Right atrium auricular region (tissue), 2 donors: ENCODE data around the gene RNF123. TPM values are rescaled to one million over a fixed set of nuclear protein-coding genes. Genes with fewer than 3 reads are reported as not detected.

ENCODE experiments used
- DNase-seq: peaks from one replicate; pipeline ENCODE4 v3.0.0-alpha.2; 2019; ENCODE audit warnings: low spot score
- H3K27ac ChIP-seq, 2 donors: fragments of 200-600 bp; sonication (generic); 1 replicate in 1 of 2; 2 replicates in 1 of 2; pipeline ENCODE4 v1.5.1; 2016 to 2019
- H3K27me3 ChIP-seq, 2 donors: fragments of 200-600 bp; sonication (generic); one replicate each; pipeline versions ENCODE4 v1.5.1 to v1.6.0; 2017 to 2019
- H3K36me3 ChIP-seq: fragments of 200-600 bp; sonication (generic); one replicate; pipeline ENCODE4 v1.5.1; 2016
- H3K4me1 ChIP-seq, 2 donors: fragments of 200-600 bp; sonication (generic); one replicate each; pipeline versions ENCODE4 v1.5.1 to v1.6.0; 2017 to 2019
- H3K4me3 ChIP-seq, 2 donors: fragments of 200-600 bp; sonication (generic); 1 replicate in 1 of 2; 2 replicates in 1 of 2; pipeline ENCODE4 v1.5.1; 2017 to 2019; ENCODE audit warnings: mild to moderate bottlenecking in 1 of 2, moderate library complexity in 1 of 2
- H3K9me3 ChIP-seq, 2 donors: fragments of 200-600 bp; sonication (generic); one replicate each; pipeline ENCODE4 v1.5.1; 2019
- CTCF ChIP-seq, 2 donors: fragments of 200-600 bp; sonication (generic); IDR thresholded peaks; one replicate each; pipeline ENCODE4 v1.5.1; 2019; ENCODE audit warnings: antibody characterized with exemption in 2 of 2
- total RNA-seq, 2 donors: library from RNA; depleted of rRNA; stranded (reverse); fragments of >200 nt; gene quantifications; one replicate each; pipeline ENCODE4 v1.1.0, GENCODE V29; 2016

The RNF123 gene
- total RNA-seq, 2 donors from 2014 or later: 29.1 to 29.8 TPM

- Histone ChIP-seq H3K4me1 (no peaks in the 10 kb centered on the region), H3K27me3 (no peaks in the 10 kb centered on the region), H3K9me3 (no peaks in the 10 kb centered on the region), H3K4me3 (no peak overlapping the region), H3K36me3 (no peaks in the 10 kb centered on the region), H3K27ac (no peak overlapping the region)
- no peak for DNase-seq
- TF ChIP-seq CTCF (IDR thresholded peaks at IDR 0.05): no peak
Measured at GRCh38 chr3:49661281-49661680, 28.1 kb upstream of the RNF123 start.

- no peak for TF ChIP-seq CTCF (IDR thresholded peaks at IDR 0.05)
- no peaks in the 10 kb centered on the region for H3K36me3 ChIP-seq
- no peaks in the 10 kb centered on the region for H3K4me1 ChIP-seq
- no peak for DNase-seq
- no peak overlapping the region for H3K27ac ChIP-seq
- H3K9me3 ChIP-seq: no peaks in the 10 kb centered on the region
- no peak overlapping the region for H3K4me3 ChIP-seq
- no peaks in the 10 kb centered on the region for H3K27me3 ChIP-seq
Measured at GRCh38 chr3:49662021-49662420, 27.3 kb upstream of the RNF123 start.

- DNase-seq: no peak
- Histone ChIP-seq H3K36me3 (no peaks in the 10 kb centered on the region), H3K27ac (no peak overlapping the region), H3K27me3 (no peaks in the 10 kb centered on the region), H3K9me3 (no peaks in the 10 kb centered on the region), H3K4me3 (no peak overlapping the region), H3K4me1 (no peaks in the 10 kb centered on the region)
- no peak for TF ChIP-seq CTCF (IDR thresholded peaks at IDR 0.05)
Measured at GRCh38 chr3:49662720-49663413, 26.5 kb upstream of the RNF123 start.

- no peaks in the 10 kb centered on the region for H3K27me3 ChIP-seq
Measured at GRCh38 chr3:49663831-49664230, 25.5 kb upstream of the RNF123 start.

GRCh38 chr3:49664300-49664699 is 25.1 kb upstream of the RNF123 start:
- Histone ChIP-seq H3K4me3 (no peak overlapping the region), H3K36me3 (no peaks in the 10 kb centered on the region), H3K4me1 (no peaks in the 10 kb centered on the region), H3K27me3 (no peaks in the 10 kb centered on the region), H3K9me3 (no peaks in the 10 kb centered on the region), H3K27ac (no peak overlapping the region)
- no peak for TF ChIP-seq CTCF (IDR thresholded peaks at IDR 0.05)
- DNase-seq: no peak

More at GRCh38 chr3:49663831-49664230, 25.5 kb upstream of the RNF123 start:
- no peak for TF ChIP-seq CTCF (IDR thresholded peaks at IDR 0.05)
- Histone ChIP-seq H3K9me3 (no peaks in the 10 kb centered on the region), H3K4me3 (no peak overlapping the region), H3K27ac (no peak overlapping the region), H3K36me3 (no peaks in the 10 kb centered on the region), H3K4me1 (no peaks in the 10 kb centered on the region)
- no peak for DNase-seq
